Sigmoid colon (tissue), 7 donors: ENCODE measurements around the gene GRB2. TPM values are rescaled to one million over a fixed set of nuclear protein-coding genes. Genes with fewer than 3 reads are reported as not detected.

Experiments used
- DNase-seq: peaks from one replicate; pipeline ENCODE4 v3.0.0-alpha.2; 2019
- H3K27ac ChIP-seq, 4 donors: fragments of 200-600 bp; sonication (generic); one replicate each; pipeline ENCODE4 v1.5.1; 2016 to 2019; ENCODE audit warnings: mild to moderate bottlenecking in 1 of 4
- H3K27me3 ChIP-seq, 3 donors: fragments of 200-600 bp; sonication (generic); one replicate each; pipeline ENCODE4 v1.5.1; 2019; ENCODE audit warnings: mild to moderate bottlenecking in 1 of 3
- H3K36me3 ChIP-seq, 4 donors: fragments of 200-600 bp; sonication (generic); one replicate each; pipeline ENCODE4 v1.5.1; 2016 to 2019
- H3K4me1 ChIP-seq, 4 donors: fragments of 200-600 bp; sonication (generic); one replicate each; pipeline ENCODE4 v1.5.1; 2017 to 2019
- H3K4me3 ChIP-seq, 4 donors: fragments of 200-600 bp; sonication (generic); one replicate each; pipeline ENCODE4 v1.5.1; 2017 to 2019; ENCODE audit warnings: mild to moderate bottlenecking in 2 of 4, moderate library complexity in 1 of 4
- H3K9me3 ChIP-seq, 4 donors: fragments of 200-600 bp in 3 of 4; sonication (generic) in 3 of 4; one replicate each; pipeline versions ENCODE4 v1.5.1 to v1.6.1; 2013 to 2019
- EP300 ChIP-seq, 4 donors: sonication (generic); formaldehyde crosslinking; IDR thresholded peaks; one replicate each; pipeline ENCODE4 v1.6.1; 2017; ENCODE audit warnings: antibody characterized with exemption in 4 of 4
- POLR2A ChIP-seq, 2 donors: fragments of 450-650 bp; IDR thresholded peaks; one replicate each; pipeline ENCODE4 v1.6.1; 2016; ENCODE audit warnings: antibody characterized with exemption in 2 of 2, mild to moderate bottlenecking in 2 of 2, moderate library complexity in 2 of 2
- POLR2AphosphoS5 ChIP-seq, 4 donors: sonication (generic); formaldehyde crosslinking; IDR thresholded peaks; one replicate each; pipeline ENCODE4 v1.6.1; 2017; ENCODE audit warnings: antibody characterized with exemption in 4 of 4
- WGBS, 2 donors: extraction: QIAGEN DNeasy Blood & Tissue Kit; methylation state at CpG; one replicate each; pipeline ENCODE4 v1.1.7; 2013; 5-methylcytosine and 5-hydroxymethylcytosine counted together
- intact Hi-C: fragments of 100-400 bp; cut with DNase I; formaldehyde crosslinking; loops from one replicate; pipeline ENCODE4 v1.15.1; 2023
- polyA plus RNA-seq, 3 donors: library from polyadenylated mRNA; stranded (reverse); fragments of 200-250 nt; gene quantifications; one replicate each; pipeline ENCODE4 v1.2.3, GENCODE V29; 2013
- total RNA-seq, 4 donors: library from RNA; depleted of rRNA; stranded (reverse); fragments of >200 nt; gene quantifications; one replicate each; pipeline ENCODE4 v1.1.0, GENCODE V29; 2016
- TF ChIP-seq, protein P1 (sequence below), 4 experiments: fragments of 450-650 bp in 3 of 4; fragments of 200-600 bp in 1 of 4; IDR thresholded peaks; one replicate each; pipeline ENCODE4 v1.5.1; 2016 to 2019; ENCODE audit warnings: antibody characterized with exemption in 4 of 4, mild to moderate bottlenecking in 3 of 4, moderate library complexity in 2 of 4
- donor health status: healthy with polysubstance abuse.
- donor health status: Bipolar disorder and iron deficiency.
- donor health status: healthy.

Gene GRB2
- total and polyA plus RNA-seq, 7 donors, result 56.5 to 103 (median 81.3) TPM

DNA sequence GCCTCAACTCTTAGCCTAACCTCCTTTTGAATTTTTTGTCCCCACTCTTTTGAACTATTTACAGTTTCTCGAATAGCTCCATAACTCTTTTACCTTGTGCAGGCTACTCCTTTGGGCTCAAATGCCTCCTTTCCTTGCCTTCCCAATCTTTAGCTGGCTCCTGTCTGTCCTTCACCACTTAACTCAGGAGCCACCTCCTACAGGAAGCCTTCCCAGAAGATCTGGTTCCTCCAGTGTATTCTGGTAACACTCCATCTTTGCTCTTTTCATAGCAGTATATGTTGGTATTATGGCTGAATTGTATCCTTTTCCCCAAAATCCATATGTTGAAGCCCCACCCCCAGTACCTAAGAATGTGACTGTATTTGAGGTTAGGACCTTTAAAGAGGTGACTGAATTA is 9.0 kb upstream of the GRB2 start:
- WGBS, 2 donors, result 75 to 91% methylated on average over 1 of the region's 1 CpG
- Histone ChIP-seq H3K4me3 (no peak overlapping the region), H3K36me3 (no peaks in the 10 kb centered on the region), H3K27me3 (no peaks in the 10 kb centered on the region), H3K4me1 (peaks cover 0 to 8% (median 2%) of the 10 kb centered on the region in 4 donors), H3K27ac (no peak overlapping the region), H3K9me3 (no peaks in the 10 kb centered on the region)
- intact Hi-C loops, result no loop called here
- TF ChIP-seq, protein P1, sequence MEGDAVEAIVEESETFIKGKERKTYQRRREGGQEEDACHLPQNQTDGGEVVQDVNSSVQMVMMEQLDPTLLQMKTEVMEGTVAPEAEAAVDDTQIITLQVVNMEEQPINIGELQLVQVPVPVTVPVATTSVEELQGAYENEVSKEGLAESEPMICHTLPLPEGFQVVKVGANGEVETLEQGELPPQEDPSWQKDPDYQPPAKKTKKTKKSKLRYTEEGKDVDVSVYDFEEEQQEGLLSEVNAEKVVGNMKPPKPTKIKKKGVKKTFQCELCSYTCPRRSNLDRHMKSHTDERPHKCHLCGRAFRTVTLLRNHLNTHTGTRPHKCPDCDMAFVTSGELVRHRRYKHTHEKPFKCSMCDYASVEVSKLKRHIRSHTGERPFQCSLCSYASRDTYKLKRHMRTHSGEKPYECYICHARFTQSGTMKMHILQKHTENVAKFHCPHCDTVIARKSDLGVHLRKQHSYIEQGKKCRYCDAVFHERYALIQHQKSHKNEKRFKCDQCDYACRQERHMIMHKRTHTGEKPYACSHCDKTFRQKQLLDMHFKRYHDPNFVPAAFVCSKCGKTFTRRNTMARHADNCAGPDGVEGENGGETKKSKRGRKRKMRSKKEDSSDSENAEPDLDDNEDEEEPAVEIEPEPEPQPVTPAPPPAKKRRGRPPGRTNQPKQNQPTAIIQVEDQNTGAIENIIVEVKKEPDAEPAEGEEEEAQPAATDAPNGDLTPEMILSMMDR (IDR thresholded peaks at IDR 0.05), result no peak
- TF ChIP-seq POLR2A (IDR thresholded peaks at IDR 0.05), result no peak
- DNase-seq, result no peak

DNA sequence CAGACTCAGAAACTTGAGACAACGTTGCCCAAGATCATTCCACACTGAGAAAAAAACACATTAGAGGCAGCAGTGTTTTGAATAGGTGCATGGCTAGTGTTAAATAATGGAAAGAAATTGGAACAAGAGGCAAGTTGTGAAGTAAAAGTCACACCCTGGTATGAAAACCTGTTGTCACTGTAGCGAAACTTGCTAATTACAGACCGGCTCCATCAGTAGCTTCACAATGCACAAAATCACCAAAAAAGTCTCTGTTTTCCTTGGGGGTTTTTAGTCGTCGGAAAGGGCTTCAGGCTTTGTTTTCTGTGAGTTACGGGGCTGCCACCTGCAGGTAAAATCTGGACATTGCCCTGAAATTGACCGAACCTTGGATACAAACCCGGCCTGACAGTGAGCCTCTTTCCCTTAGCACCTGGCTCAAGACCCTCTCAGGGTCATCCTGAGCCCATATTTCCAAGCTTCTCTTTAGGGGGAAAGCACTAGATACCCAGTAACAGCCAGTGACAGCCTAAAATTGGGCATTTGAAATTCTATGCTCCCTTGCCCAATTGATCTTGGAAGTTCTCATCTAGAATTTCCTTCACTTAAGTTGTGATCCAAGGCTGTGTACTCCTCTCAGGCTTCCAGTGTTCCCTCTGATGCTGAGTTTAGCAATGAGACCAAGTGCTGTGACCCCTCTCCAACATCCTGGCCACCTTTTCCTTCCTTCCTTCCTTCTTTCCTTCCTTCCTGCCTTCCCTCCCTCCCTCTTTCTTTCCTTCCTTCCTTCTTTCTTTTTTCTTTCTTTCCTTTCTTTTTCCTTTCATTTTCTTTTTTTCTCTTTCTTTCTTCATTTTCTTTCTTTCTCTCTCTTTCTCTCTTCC is 7.2 kb upstream of the GRB2 start:
- TF ChIP-seq, protein P1 (IDR thresholded peaks at IDR 0.05), result peak; percentile 63 to 85 (median 80)
- TF ChIP-seq POLR2AphosphoS5 (IDR thresholded peaks at IDR 0.05) (no peak), EP300 (IDR thresholded peaks at IDR 0.05) (no peak)
- H3K27ac ChIP-seq, result peak overlapping the region in 1 of 4 donors; percentile 42
- peak overlapping the region in 3 of 4 donors; percentile 8 to 29 (median 28) for H3K4me3 ChIP-seq
- WGBS, 2 donors, result 1 to 2% methylated on average over 8 of the region's 8 CpGs
- H3K4me1 ChIP-seq, result peaks cover 0 to 8% (median 2%) of the 10 kb centered on the region in 4 donors
- H3K9me3 ChIP-seq, result no peaks in the 10 kb centered on the region
- no peaks in the 10 kb centered on the region for H3K36me3 ChIP-seq
- no peaks in the 10 kb centered on the region for H3K27me3 ChIP-seq
- DNase-seq, result peak; percentile 74
- intact Hi-C loops, result loop anchor here (1.0 kb wide), 1 partner anchor 89 kb away; no protein-coding TSS in a partner anchor

DNA sequence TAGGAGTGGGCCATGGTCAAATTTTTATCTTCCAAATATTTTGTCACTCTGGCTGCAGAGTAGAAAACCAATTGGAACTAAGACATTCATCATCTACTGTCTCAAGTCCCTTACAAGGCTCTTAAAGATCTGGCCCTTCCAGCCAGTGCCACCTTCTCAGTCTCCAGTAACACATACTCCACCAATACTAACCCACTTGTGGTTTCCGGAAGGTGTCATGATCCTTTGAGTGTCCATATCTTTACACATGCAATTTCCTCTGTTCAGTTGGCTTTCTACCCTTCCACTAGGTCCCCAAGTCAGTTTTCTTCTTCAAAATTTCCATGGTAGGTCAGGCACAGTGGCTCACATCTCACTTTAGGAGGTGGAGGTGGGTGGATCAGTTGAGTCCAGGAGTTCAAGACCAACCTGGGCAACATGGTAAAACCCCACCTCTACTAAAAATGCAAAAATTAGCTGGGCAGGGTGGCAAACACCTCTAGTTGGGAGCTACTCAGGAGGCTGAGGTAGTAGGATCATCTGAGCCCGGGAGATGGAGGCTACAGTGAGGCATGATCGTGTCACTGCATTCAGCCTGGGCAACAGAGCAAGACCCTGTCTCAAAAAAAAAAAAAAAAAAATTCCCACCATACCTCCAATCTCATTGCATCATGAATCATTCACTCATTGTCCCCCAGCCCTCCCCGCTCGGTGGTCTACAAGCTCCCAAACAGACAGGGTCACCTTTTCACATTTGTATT is 6.0 kb upstream of the GRB2 start:
- intact Hi-C loops, result loop anchor here (1.0 kb wide), 1 partner anchor 88 kb away; no protein-coding TSS in a partner anchor
- Histone ChIP-seq H3K36me3 (no peaks in the 10 kb centered on the region), H3K27me3 (no peaks in the 10 kb centered on the region), H3K4me3 (no peak overlapping the region), H3K27ac (no peak overlapping the region), H3K4me1 (peaks cover 0 to 12% (median 5%) of the 10 kb centered on the region in 4 donors), H3K9me3 (no peaks in the 10 kb centered on the region)
- WGBS, 2 donors, result 86 to 91% methylated on average over 5 of the region's 5 CpGs
- DNase-seq, result no peak
- TF ChIP-seq, protein P1 (IDR thresholded peaks at IDR 0.05), result no peak
- TF ChIP-seq POLR2AphosphoS5 (IDR thresholded peaks at IDR 0.05), result no peak
- TF ChIP-seq EP300 (IDR thresholded peaks at IDR 0.05), result no peak
- TF ChIP-seq POLR2A (IDR thresholded peaks at IDR 0.05), result no peak

DNA sequence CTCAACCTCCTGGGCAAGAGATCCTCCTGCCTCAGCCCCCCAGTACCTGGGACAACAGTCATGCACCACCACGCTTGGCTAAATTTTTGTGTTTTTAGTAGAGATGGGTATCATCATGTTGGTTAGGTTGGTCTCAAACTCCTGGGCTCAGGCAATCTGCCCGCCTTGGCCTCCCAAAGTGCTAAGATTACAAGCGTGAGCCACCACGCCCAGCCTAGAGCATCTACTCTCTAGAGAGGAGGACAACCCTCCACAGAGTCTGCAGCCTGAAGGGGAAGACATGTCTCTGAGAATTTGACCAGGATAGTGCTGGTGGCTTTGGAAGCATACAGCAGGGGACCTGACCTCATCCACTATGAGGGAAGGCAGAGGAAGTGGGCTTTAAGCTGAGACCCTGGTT is 4.7 kb upstream of the GRB2 start:
- H3K27ac ChIP-seq, result no peak overlapping the region
- H3K4me3 ChIP-seq, result no peak overlapping the region
- DNase-seq, result no peak
- no peaks in the 10 kb centered on the region for H3K27me3 ChIP-seq
- TF ChIP-seq EP300 (IDR thresholded peaks at IDR 0.05), result no peak
- TF ChIP-seq POLR2AphosphoS5 (IDR thresholded peaks at IDR 0.05), result no peak
- TF ChIP-seq, protein P1 (IDR thresholded peaks at IDR 0.05), result no peak
- no peak for TF ChIP-seq POLR2A (IDR thresholded peaks at IDR 0.05)
- intact Hi-C loops, result no loop called here
- H3K4me1 ChIP-seq, result peaks cover 0 to 15% (median 11%) of the 10 kb centered on the region in 4 donors
- no peaks in the 10 kb centered on the region for H3K36me3 ChIP-seq
- 82 to 88% methylated on average over 4 of the region's 4 CpGs for WGBS, 2 donors
- H3K9me3 ChIP-seq, result no peaks in the 10 kb centered on the region
